NCI-H2081 (cell line): Measurements from ENCODE around the gene BTD.
"Not testable (repeated sequence)": the region's sequence is repeated elsewhere in the genome, so short reads cannot be mapped to it uniquely, and the experiment has no call there.

Experiments used
- DNase-seq, 2 experiments: peaks; one replicate each; lab custom pipeline; 2025; lab: John Stamatoyannopoulos, UW

BTD gene

GRCh38 chr3:15601399-15602145 lies at the start of gene BTD, which contains the start of gene HACL1:
Gene BTD (plus strand): TSS chr3:15601745. CDS start chr3:15635440, 33,695 bp downstream.
Gene HACL1 (minus strand): TSS chr3:15601569. CDS start chr3:15601463, 106 bp downstream.
- no peak for DNase-seq

GRCh38 chr3:15551902-15552301 lies 49.6 kb upstream of the BTD start:
- no peak for DNase-seq

GRCh38 chr3:15553749-15554148 lies 47.8 kb upstream of the BTD start:
- no peak for DNase-seq

- DNase-seq: no peak
These were observed 45.0 kb upstream of the BTD start for GRCh38 chr3:15556512-15556911.

- DNase-seq: peak; percentile 30 to 74
These were observed 44.0 kb upstream of the BTD start for GRCh38 chr3:15557511-15557946.

GRCh38 chr3:15558581-15558980 lies 43.0 kb upstream of the BTD start:
- DNase-seq: no peak

- no peak for DNase-seq
These were observed 39.0 kb upstream of the BTD start for GRCh38 chr3:15562560-15562959.

GRCh38 chr3:15563190-15563589 lies 38.4 kb upstream of the BTD start:
- DNase-seq: no peak

GRCh38 chr3:15572138-15572537 lies 29.4 kb upstream of the BTD start:
- DNase-seq: no peak

- DNase-seq: no peak
These were observed 26.1 kb upstream of the BTD start for GRCh38 chr3:15575446-15575845.

GRCh38 chr3:15576475-15576874 lies 25.1 kb upstream of the BTD start:
- no peak for DNase-seq

GRCh38 chr3:15578289-15578867 lies 23.2 kb upstream of the BTD start:
- DNase-seq: no peak

GRCh38 chr3:15579051-15579450 lies 22.5 kb upstream of the BTD start:
- no peak for DNase-seq

GRCh38 chr3:15581471-15582394 lies 19.8 kb upstream of the BTD start:
- DNase-seq: no peak

- DNase-seq: no peak
These were observed 16.3 kb upstream of the BTD start for GRCh38 chr3:15585111-15585845.

- DNase-seq: no peak
These were observed 10.3 kb upstream of the BTD start for GRCh38 chr3:15591242-15591641.

GRCh38 chr3:15591928-15592327 lies 9.6 kb upstream of the BTD start:
- DNase-seq: no peak

- no peak for DNase-seq
These were observed 8.6 kb upstream of the BTD start for GRCh38 chr3:15592968-15593367.

- no peak for DNase-seq
These were observed 5.6 kb upstream of the BTD start for GRCh38 chr3:15595955-15596354.

- no peak for DNase-seq
These were observed 523 bp upstream of the BTD start for GRCh38 chr3:15601046-15601398.

GRCh38 chr3:15602146-15602536 lies 596 bp downstream of the BTD start:
- DNase-seq: no peak

GRCh38 chr3:15602816-15603215 lies 1.3 kb downstream of the BTD start:
- not testable (repeated sequence) for DNase-seq
